OCI-LY3 (cell line): Measurements from ENCODE around the gene ADORA2A.

ENCODE experiments used
- H2AFZ ChIP-seq: fragments of 200-600, 300-600 bp; shearing (Covaris generic); 2 replicates; pipeline ENCODE4 v1.6.0; 2014; ENCODE audit warnings: antibody characterized with exemption, low read depth, low read length
- H3K27ac ChIP-seq: fragments of 200-600, 300-600 bp; sonication (generic); 2 replicates; pipeline ENCODE4 v1.5.1; 2014; ENCODE audit warnings: mild to moderate bottlenecking, low read length, moderate library complexity, mixed read lengths
- H3K27me3 ChIP-seq: fragments of 200-600, 300-600 bp; sonication (generic); 2 replicates; pipeline ENCODE4 v1.6.1; 2014; ENCODE audit warnings: low read depth, low read length, mixed read lengths
- H3K36me3 ChIP-seq: fragments of 200-600, 300-600 bp; sonication (generic); replicated peaks from 2 replicates; pipeline ENCODE3; 2014; ENCODE audit warnings: low read depth, low read length, mixed read lengths
- H3K4me1 ChIP-seq: fragments of 300-600, 200-600 bp; sonication (generic); 2 replicates; pipeline ENCODE4 v1.6.1; 2014; ENCODE audit warnings: low read length, mixed read lengths
- H3K4me2 ChIP-seq: fragments of 200-600, 300-600 bp; sonication (generic); 2 replicates; pipeline ENCODE4 v1.6.1; 2014; ENCODE audit warnings: low read length, mixed read lengths
- H3K4me3 ChIP-seq: fragments of 300-600, 200-600 bp; sonication (generic); 2 replicates; pipeline ENCODE4 v1.5.1; 2014; ENCODE audit warnings: antibody characterized with exemption, mild to moderate bottlenecking, low read length, moderate library complexity
- H3K79me2 ChIP-seq: fragments of 300-600, 200-600 bp; shearing (Covaris generic); 2 replicates; pipeline ENCODE4 v1.6.1; 2014; ENCODE audit warnings: mild to moderate bottlenecking, low read length, mixed read lengths
- H3K9ac ChIP-seq: fragments of 300-600, 200-600 bp; shearing (Covaris generic); 2 replicates; pipeline ENCODE4 v1.6.0; 2014; ENCODE audit warnings: mild to moderate bottlenecking, low read length, moderate library complexity
- H3K9me3 ChIP-seq: fragments of 200-600, 300-600 bp; shearing (Covaris generic); 2 replicates; pipeline ENCODE4 v1.6.1; 2014; ENCODE audit warnings: low read length, mixed read lengths; ENCODE audit not compliant: insufficient read depth
- H4K20me1 ChIP-seq: fragments of 200-600, 300-600 bp; sonication (generic); 2 replicates; pipeline ENCODE4 v1.6.1; 2016; ENCODE audit warnings: low read length, mixed read lengths; ENCODE audit not compliant: insufficient read depth
- CTCF ChIP-seq: fragments of 200-600, 300-600 bp; sonication (generic); IDR thresholded peaks from 2 replicates; pipeline ENCODE4 v1.5.1; 2014; ENCODE audit warnings: antibody characterized with exemption, low read length, low read depth
- EZH2phosphoT487 ChIP-seq: fragments of 200-600 bp; shearing (Covaris generic); IDR thresholded peaks from 2 replicates; pipeline ENCODE4 v1.6.1; 2018; ENCODE audit warnings: antibody characterized with exemption, mixed run types, low read depth

Gene ADORA2A

DNA sequence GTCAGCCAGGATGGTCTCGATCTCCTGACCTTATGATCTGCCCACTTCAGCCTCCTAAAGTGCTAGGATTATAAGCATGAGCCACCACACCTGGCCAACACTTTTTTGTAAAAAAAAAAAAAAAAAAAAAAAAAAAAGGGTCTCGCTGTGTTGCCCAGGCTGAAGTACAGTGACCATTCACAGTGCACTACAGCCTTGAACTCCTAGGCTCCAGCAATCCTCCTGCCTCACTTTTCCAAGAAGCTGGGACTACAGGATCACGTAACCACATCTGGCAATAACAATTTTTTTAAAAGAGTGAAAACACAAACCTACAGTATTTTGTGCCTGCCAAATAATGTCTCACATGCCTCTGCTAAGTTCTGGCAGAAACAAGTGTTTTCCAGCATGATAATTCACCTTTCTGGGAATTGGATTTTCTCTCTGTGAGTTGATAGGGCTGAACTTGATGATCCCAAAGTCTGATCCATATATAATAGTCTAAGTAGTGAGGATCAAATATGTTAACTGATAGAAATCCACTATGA is 30.6 kb downstream of the ADORA2A start:
- no peaks in the 10 kb centered on the region for H3K27me3 ChIP-seq
- H3K4me2 ChIP-seq: no peak overlapping the region
- H2AFZ ChIP-seq: no peak overlapping the region
- no peak overlapping the region for H3K27ac ChIP-seq
- no peaks in the 10 kb centered on the region for H3K79me2 ChIP-seq
- no peaks in the 10 kb centered on the region for H3K36me3 ChIP-seq
- no peak overlapping the region for H3K4me3 ChIP-seq
- no peaks in the 10 kb centered on the region for H4K20me1 ChIP-seq
- no peak for TF ChIP-seq CTCF
- H3K9ac ChIP-seq: no peak overlapping the region
- H3K9me3 ChIP-seq: no peaks in the 10 kb centered on the region
- H3K4me1 ChIP-seq: peaks cover 11% of the 10 kb centered on the region

DNA sequence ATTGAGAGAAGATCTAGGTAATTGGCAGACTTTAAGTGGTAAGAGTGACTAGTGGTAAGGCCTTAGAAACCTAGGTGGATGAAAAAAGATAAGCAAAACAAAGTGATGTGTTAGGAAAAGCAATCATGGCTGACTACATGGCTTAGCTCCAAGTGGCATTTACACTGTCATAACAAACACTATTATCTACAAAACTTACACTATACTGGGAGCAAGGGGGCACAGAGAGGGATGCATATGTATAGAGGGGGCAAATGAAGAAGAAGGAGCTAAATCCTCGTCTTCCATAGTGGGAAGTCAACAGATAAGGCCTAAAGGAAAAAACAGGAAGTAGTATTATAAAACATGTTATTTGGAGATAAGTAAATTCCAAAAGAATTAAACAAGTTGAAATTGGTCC is 32.5 kb downstream of the ADORA2A start:
- Histone ChIP-seq H3K79me2 (no peaks in the 10 kb centered on the region), H3K4me3 (no peak overlapping the region), H3K9me3 (no peaks in the 10 kb centered on the region), H3K9ac (no peak overlapping the region), H3K4me1 (peaks cover 11% of the 10 kb centered on the region), H3K27ac (no peak overlapping the region), H3K27me3 (no peaks in the 10 kb centered on the region), H2AFZ (peak overlapping the region; percentile 0; the same call in 1 of the 2 replicates), H3K36me3 (no peaks in the 10 kb centered on the region), H4K20me1 (no peaks in the 10 kb centered on the region), H3K4me2 (no peak overlapping the region)
- TF ChIP-seq CTCF: no peak
- no peak for TF ChIP-seq EZH2phosphoT487

DNA sequence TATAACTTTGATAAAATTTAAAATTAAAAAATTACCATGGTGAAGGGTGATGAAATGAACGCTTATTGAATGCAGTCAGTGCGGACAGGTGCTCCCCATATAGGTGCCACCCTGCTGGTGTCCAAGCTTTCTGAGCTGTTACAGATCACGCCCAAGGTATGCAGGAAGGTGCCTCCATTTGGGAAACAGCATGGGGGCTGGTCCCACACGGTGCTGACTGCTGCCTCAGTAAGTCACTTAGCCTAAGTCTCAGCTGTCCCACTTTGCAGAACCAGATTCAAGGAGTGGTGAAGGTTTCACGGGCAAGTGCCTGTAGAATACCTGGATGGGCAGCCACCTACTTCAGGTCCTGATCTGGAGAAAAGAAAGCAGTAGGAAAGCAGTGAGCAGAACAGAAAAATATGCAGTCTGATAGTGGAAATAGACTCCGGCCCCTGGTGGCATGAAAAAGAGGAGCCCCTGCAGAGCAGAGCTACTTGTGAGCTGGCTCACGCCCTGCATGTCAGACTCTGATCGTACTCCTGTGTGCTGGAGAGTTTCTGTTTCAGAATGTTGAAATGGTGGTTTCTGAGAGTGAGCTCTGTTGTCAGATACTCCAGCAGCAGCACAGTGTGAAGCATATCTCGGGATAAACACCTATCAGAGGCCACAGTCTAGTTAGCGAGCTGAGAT is 33.2 kb downstream of the ADORA2A start:
- no peaks in the 10 kb centered on the region for H3K9me3 ChIP-seq
- peak overlapping the region; percentile 98 for H2AFZ ChIP-seq
- H3K79me2 ChIP-seq: no peaks in the 10 kb centered on the region
- TF ChIP-seq EZH2phosphoT487: no peak
- TF ChIP-seq CTCF: no peak
- no peaks in the 10 kb centered on the region for H3K27me3 ChIP-seq
- peak overlapping the region; percentile 29; the same call in 1 of the 2 replicates for H3K9ac ChIP-seq
- peaks cover 11% of the 10 kb centered on the region for H3K4me1 ChIP-seq
- no peaks in the 10 kb centered on the region for H4K20me1 ChIP-seq
- peak overlapping the region; percentile 51 for H3K4me3 ChIP-seq
- H3K36me3 ChIP-seq: no peaks in the 10 kb centered on the region
- no peak overlapping the region for H3K27ac ChIP-seq
- H3K4me2 ChIP-seq: peak overlapping the region; percentile 68

- Histone ChIP-seq H3K9ac (no peak overlapping the region), H3K4me1 (peaks cover 11% of the 10 kb centered on the region), H4K20me1 (no peaks in the 10 kb centered on the region), H2AFZ (no peak overlapping the region), H3K9me3 (no peaks in the 10 kb centered on the region), H3K4me3 (no peak overlapping the region), H3K27ac (no peak overlapping the region), H3K4me2 (no peak overlapping the region), H3K36me3 (no peaks in the 10 kb centered on the region), H3K79me2 (no peaks in the 10 kb centered on the region), H3K27me3 (no peaks in the 10 kb centered on the region)
- TF ChIP-seq EZH2phosphoT487 (no peak), CTCF (no peak)
These were observed 35.8 kb downstream of the ADORA2A start for GRCh38 chr22:24463071-24463760.
